ENCODE results near the gene MYNN.
A peak's percentile ranks its signal among the peaks of the same experiment; 100 is the strongest.

Gene MYNN

DNA sequence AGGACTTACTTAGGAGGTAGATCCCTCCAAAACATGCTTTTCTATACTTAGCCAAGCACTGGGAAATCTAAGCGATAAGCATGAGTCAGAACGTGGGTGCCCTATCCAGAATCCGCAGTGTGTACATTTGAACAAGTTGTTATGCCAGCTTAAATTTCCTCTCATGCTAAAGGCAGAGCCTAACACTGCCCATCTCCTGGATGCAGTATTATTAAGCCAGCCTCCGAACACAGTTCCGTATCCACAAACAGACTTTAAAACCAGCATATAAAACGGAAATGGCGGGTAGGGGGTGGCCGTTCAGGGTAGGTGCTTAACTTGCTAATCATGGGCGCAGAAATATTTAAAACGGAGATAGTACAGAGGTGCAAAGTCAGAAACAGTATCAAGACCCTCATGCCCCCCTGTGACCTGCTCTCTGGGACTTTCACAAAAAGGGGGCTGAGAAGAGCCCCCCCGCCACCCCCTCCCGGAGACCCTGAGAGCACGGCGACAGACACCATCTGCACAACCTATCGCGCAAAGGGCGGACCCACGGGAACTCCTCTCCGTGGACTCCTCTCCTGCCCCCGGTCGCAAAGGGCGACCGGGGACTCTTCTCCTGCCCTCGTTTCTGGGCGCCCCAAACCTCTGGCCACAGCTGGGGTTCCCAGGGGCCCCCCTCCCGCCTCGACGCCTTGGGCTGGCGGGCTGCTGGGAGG is 38.6 kb downstream of the MYNN start:
- Histone ChIP-seq H3K4me1 (ENCODE audit: control insufficient read depth, insufficient read depth, low read length) (peaks cover 17% of the 10 kb centered on the region), H3K27me3 (ENCODE audit: control insufficient read depth in 1 of 2, insufficient read depth in 2 of 2, low read length in 2 of 2) (no peaks in the 10 kb centered on the region), H3K36me3 (ENCODE audit: control insufficient read depth in 2 of 2, insufficient read depth in 2 of 2, low read length in 2 of 2) (no peaks in the 10 kb centered on the region), H3K27ac (ENCODE audit: low read length) (peak overlapping the region; percentile 59), H3K9ac (ENCODE audit: low read length in 2 of 2) (peak overlapping the region; percentile 73 to 75), H3K4me3 (ENCODE audit: low read length in 2 of 2) (peak overlapping the region; percentile 76), H3K9me3 (ENCODE audit: control insufficient read depth in 2 of 2, low read length in 2 of 2) (no peaks in the 10 kb centered on the region)

DNA sequence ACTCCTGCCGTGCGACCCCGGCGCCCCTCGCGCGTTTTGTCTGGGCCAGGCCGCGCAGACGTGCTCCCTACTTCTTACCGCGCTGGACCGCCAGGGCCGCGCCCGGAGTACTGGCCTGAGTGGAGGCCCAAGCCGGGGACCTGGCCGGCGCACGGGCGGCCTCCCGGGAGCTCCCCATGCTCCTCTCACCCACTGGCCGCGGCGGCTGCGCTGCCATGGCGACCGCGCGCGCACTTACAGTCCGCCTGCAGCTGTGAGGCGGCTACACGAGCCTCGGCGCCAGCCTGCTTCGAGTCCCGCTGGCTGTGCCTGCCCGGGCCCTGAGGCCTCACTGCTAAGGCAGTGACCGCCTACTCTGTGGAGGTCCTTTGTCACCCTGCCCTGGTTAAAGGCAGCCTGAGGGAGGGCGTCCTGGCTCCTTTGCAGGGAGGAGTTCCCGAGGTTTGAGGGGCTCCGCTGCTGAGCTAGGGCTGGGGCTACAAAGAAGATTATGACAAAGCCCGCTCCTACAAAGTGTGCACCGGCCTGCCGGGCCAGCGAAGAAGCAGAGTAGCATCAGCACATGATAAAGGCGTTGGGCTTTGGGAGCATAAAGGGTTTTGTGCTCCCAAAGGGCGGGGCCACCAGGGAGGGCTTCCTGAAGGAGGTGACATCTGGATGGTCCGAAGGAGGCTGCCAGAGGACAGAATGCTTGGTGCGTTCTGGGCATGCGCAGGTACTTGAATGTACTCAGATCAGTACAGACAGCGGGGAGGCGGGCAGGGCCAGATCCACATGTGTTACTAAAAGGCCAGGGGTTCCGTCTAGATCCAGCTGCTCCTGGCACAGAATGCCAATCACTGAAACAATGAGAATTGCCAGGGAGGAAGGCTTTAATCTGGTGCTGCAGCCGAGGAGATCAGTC is 39.4 kb downstream of the MYNN start, which contains the start of the genes LRRC34 and LRRIQ4:
Gene LRRC34, minus strand, starts transcription at position 573 of the 904 bp plus-strand sequence. Its CDS starts 356 bp downstream, at position 217.
Gene LRRIQ4, plus strand, starts transcription at position 539 of the 904 bp plus-strand sequence. CDS start 9,052 bp downstream, outside the sequence.
- H3K4me3 ChIP-seq (ENCODE audit: low read length in 2 of 2), result peak within 1 kb of the TSS; percentile 76
- H3K4me1 ChIP-seq (ENCODE audit: control insufficient read depth, insufficient read depth, low read length), result peaks cover 17% of the 10 kb centered on the region
- H3K9me3 ChIP-seq (ENCODE audit: control insufficient read depth in 2 of 2, low read length in 2 of 2), result no peaks in the 10 kb centered on the region
- no peaks in the 10 kb centered on the region for H3K36me3 ChIP-seq (ENCODE audit: control insufficient read depth in 2 of 2, insufficient read depth in 2 of 2, low read length in 2 of 2)
- H3K27me3 ChIP-seq (ENCODE audit: control insufficient read depth in 1 of 2, insufficient read depth in 2 of 2, low read length in 2 of 2), result no peaks in the 10 kb centered on the region
- peak within 1 kb of the TSS; percentile 73 to 75 for H3K9ac ChIP-seq (ENCODE audit: low read length in 2 of 2)
- H3K27ac ChIP-seq (ENCODE audit: low read length), result peak within 1 kb of the TSS; percentile 59

DNA sequence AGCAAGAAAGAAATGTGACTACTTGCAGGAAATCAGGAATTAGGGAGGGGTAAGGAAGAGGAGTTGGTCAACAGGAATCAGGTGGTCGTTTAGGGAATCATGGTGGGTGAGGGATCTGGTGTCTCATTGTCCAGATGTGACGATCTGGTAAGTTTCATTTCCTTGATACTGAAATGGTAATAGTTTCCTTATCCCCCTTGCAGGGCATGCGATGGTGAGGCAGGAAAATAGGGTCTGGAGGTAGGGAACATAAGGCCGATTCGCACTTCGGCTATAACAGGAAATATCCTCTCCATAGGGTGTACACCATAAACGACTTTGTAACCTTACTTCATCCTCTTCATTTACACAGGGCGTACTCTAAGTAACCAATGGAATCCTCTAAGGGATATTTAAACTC is 40.1 kb downstream of the MYNN start:
- H3K36me3 ChIP-seq (ENCODE audit: control insufficient read depth in 2 of 2, insufficient read depth in 2 of 2, low read length in 2 of 2), result no peaks in the 10 kb centered on the region
- no peaks in the 10 kb centered on the region for H3K27me3 ChIP-seq (ENCODE audit: control insufficient read depth in 1 of 2, insufficient read depth in 2 of 2, low read length in 2 of 2)
- H3K4me1 ChIP-seq (ENCODE audit: control insufficient read depth, insufficient read depth, low read length), result peaks cover 17% of the 10 kb centered on the region
- peak overlapping the region; percentile 76 for H3K4me3 ChIP-seq (ENCODE audit: low read length in 2 of 2)
- no peaks in the 10 kb centered on the region for H3K9me3 ChIP-seq (ENCODE audit: control insufficient read depth in 2 of 2, low read length in 2 of 2)
- H3K27ac ChIP-seq (ENCODE audit: low read length), result no peak overlapping the region
- H3K9ac ChIP-seq (ENCODE audit: low read length in 2 of 2), result peak overlapping the region; percentile 73 to 75

DNA sequence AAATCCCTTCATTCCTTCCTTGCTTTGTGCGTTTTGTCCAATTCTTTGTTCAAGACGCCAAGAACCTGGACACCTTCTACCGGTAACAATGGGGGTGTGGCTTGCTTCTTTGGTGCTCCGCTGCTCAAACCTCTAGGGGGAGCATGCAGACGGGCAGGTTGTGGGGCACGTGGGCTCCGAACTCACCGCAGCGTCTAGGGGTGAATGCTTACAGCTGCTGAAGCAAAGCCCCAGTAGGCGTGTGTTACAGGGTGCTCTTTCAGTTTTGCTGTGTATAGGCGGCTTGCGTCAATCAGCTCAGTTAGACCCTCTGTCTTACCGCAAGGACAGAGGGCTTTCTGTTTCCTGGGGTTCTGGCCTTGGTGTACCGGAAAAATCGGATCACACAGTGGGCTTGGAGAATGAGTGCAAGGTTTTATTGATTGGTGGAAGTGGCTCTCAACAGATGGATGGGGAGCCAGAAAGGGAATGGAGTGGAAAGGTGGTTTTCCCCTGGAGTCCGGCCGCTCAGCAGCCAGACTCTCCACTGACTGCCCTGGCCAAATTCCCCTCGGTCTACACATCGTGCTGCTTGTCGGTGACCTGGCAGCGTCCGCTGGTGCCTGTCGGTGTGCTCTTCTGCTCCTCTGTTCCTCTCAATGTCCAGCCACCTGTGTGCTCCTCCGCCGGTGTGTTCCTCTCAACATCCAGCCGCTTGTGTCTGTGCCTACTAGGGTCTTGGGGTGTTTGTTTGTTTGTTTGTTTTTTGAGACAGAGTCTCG is 40.7 kb downstream of the MYNN start:
- Histone ChIP-seq H3K27ac (ENCODE audit: low read length) (no peak overlapping the region), H3K9ac (ENCODE audit: low read length in 2 of 2) (no peak overlapping the region), H3K9me3 (ENCODE audit: control insufficient read depth in 2 of 2, low read length in 2 of 2) (no peaks in the 10 kb centered on the region), H3K4me3 (ENCODE audit: low read length in 2 of 2) (peak overlapping the region; percentile 3 to 76), H3K27me3 (ENCODE audit: control insufficient read depth in 1 of 2, insufficient read depth in 2 of 2, low read length in 2 of 2) (no peaks in the 10 kb centered on the region), H3K36me3 (ENCODE audit: control insufficient read depth in 2 of 2, insufficient read depth in 2 of 2, low read length in 2 of 2) (no peaks in the 10 kb centered on the region), H3K4me1 (ENCODE audit: control insufficient read depth, insufficient read depth, low read length) (peaks cover 17% of the 10 kb centered on the region)

DNA sequence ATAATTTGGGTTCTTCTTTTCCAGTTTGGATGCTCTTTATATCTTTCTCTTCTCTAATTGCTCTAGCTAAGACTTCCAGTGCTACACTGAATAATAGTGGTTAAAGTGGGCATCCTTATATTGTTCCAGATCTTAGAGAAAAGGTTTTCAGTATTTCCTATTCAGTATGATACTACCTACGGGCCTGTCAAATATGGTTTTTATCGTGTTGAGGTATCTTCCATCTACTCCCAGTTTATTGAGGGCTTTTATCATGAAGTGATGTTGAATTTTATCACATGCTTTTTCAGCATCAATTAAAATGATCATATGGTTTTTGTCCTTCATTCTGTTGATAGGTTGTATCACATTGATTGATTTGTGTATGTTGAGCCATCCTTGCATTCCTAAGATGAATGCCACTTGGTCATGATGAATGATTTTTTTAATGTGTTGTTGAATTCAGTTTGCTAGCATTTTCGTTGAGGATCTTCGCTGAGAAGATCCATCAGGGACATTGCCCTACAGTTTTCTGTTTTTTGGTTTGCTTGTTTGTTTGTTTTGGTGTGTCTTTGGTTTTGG is 42.5 kb downstream of the MYNN start:
- Histone ChIP-seq H3K27me3 (ENCODE audit: control insufficient read depth in 1 of 2, insufficient read depth in 2 of 2, low read length in 2 of 2) (no peaks in the 10 kb centered on the region), H3K9ac (ENCODE audit: low read length in 2 of 2) (no peak overlapping the region), H3K9me3 (ENCODE audit: control insufficient read depth in 2 of 2, low read length in 2 of 2) (no peaks in the 10 kb centered on the region), H3K27ac (ENCODE audit: low read length) (no peak overlapping the region), H3K36me3 (ENCODE audit: control insufficient read depth in 2 of 2, insufficient read depth in 2 of 2, low read length in 2 of 2) (no peaks in the 10 kb centered on the region), H3K4me3 (ENCODE audit: low read length in 2 of 2) (no peak overlapping the region), H3K4me1 (ENCODE audit: control insufficient read depth, insufficient read depth, low read length) (peaks cover 17% of the 10 kb centered on the region)

GRCh38 chr3:169818316-169818715 is 45.1 kb downstream of the MYNN start:
- no peaks in the 10 kb centered on the region for H3K9me3 ChIP-seq (ENCODE audit: control insufficient read depth in 2 of 2, low read length in 2 of 2)
- H3K4me1 ChIP-seq (ENCODE audit: control insufficient read depth, insufficient read depth, low read length), result peaks cover 6% of the 10 kb centered on the region
- no peak overlapping the region for H3K27ac ChIP-seq (ENCODE audit: low read length)
- no peaks in the 10 kb centered on the region for H3K36me3 ChIP-seq (ENCODE audit: control insufficient read depth in 2 of 2, insufficient read depth in 2 of 2, low read length in 2 of 2)
- H3K9ac ChIP-seq (ENCODE audit: low read length in 2 of 2), result no peak overlapping the region
- H3K27me3 ChIP-seq (ENCODE audit: control insufficient read depth in 1 of 2, insufficient read depth in 2 of 2, low read length in 2 of 2), result no peaks in the 10 kb centered on the region
- H3K4me3 ChIP-seq (ENCODE audit: low read length in 2 of 2), result no peak overlapping the region

GRCh38 chr3:169822091-169822490 is 48.9 kb downstream of the MYNN start:
- Histone ChIP-seq H3K9me3 (ENCODE audit: control insufficient read depth in 2 of 2, low read length in 2 of 2) (no peaks in the 10 kb centered on the region), H3K4me1 (ENCODE audit: control insufficient read depth, insufficient read depth, low read length) (no peaks in the 10 kb centered on the region), H3K36me3 (ENCODE audit: control insufficient read depth in 2 of 2, insufficient read depth in 2 of 2, low read length in 2 of 2) (no peaks in the 10 kb centered on the region), H3K27ac (ENCODE audit: low read length) (no peak overlapping the region), H3K4me3 (ENCODE audit: low read length in 2 of 2) (no peak overlapping the region), H3K27me3 (ENCODE audit: control insufficient read depth in 1 of 2, insufficient read depth in 2 of 2, low read length in 2 of 2) (no peaks in the 10 kb centered on the region), H3K9ac (ENCODE audit: low read length in 2 of 2) (no peak overlapping the region)

- no peaks in the 10 kb centered on the region for H3K9me3 ChIP-seq (ENCODE audit: control insufficient read depth in 2 of 2, low read length in 2 of 2)
- no peaks in the 10 kb centered on the region for H3K36me3 ChIP-seq (ENCODE audit: control insufficient read depth in 2 of 2, insufficient read depth in 2 of 2, low read length in 2 of 2)
- H3K4me1 ChIP-seq (ENCODE audit: control insufficient read depth, insufficient read depth, low read length), result no peaks in the 10 kb centered on the region
- no peaks in the 10 kb centered on the region for H3K27me3 ChIP-seq (ENCODE audit: control insufficient read depth in 1 of 2, insufficient read depth in 2 of 2, low read length in 2 of 2)
- no peak overlapping the region for H3K4me3 ChIP-seq (ENCODE audit: low read length in 2 of 2)
- H3K9ac ChIP-seq (ENCODE audit: low read length in 2 of 2), result no peak overlapping the region
- H3K27ac ChIP-seq (ENCODE audit: low read length), result no peak overlapping the region
Measured at GRCh38 chr3:169822540-169822939, 49.3 kb downstream of the MYNN start.

GRCh38 chr3:169822983-169823382 is 49.8 kb downstream of the MYNN start:
- no peaks in the 10 kb centered on the region for H3K27me3 ChIP-seq (ENCODE audit: control insufficient read depth in 1 of 2, insufficient read depth in 2 of 2, low read length in 2 of 2)
- no peaks in the 10 kb centered on the region for H3K4me1 ChIP-seq (ENCODE audit: control insufficient read depth, insufficient read depth, low read length)
- no peaks in the 10 kb centered on the region for H3K9me3 ChIP-seq (ENCODE audit: control insufficient read depth in 2 of 2, low read length in 2 of 2)
- H3K36me3 ChIP-seq (ENCODE audit: control insufficient read depth in 2 of 2, insufficient read depth in 2 of 2, low read length in 2 of 2), result no peaks in the 10 kb centered on the region
- H3K9ac ChIP-seq (ENCODE audit: low read length in 2 of 2), result no peak overlapping the region
- no peak overlapping the region for H3K27ac ChIP-seq (ENCODE audit: low read length)
- no peak overlapping the region for H3K4me3 ChIP-seq (ENCODE audit: low read length in 2 of 2)

DNA sequence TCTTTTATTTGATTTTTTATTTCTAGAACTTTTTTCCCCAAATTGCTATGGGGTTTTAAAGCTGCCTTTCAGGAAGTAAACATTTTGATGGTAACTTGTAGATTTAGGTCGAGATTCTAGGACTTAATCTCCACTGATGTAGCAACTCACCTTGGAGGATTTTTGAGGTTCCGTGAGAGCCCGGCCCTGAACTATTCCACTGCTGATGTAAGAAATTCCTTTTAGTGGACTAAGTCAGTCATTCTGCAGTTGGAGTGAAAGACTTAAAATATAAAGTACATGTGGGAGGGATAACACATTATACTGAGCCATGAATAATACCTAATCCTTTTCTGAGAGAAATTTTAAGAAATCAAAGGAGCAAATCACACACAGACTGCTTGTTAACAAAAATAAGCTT is 52.1 kb downstream of the MYNN start:
- H3K4me1 ChIP-seq (ENCODE audit: control insufficient read depth, insufficient read depth, low read length), result no peaks in the 10 kb centered on the region
- H3K27me3 ChIP-seq (ENCODE audit: control insufficient read depth in 1 of 2, insufficient read depth in 2 of 2, low read length in 2 of 2), result no peaks in the 10 kb centered on the region
- H3K36me3 ChIP-seq (ENCODE audit: control insufficient read depth in 2 of 2, insufficient read depth in 2 of 2, low read length in 2 of 2), result no peaks in the 10 kb centered on the region
- no peaks in the 10 kb centered on the region for H3K9me3 ChIP-seq (ENCODE audit: control insufficient read depth in 2 of 2, low read length in 2 of 2)
- no peak overlapping the region for H3K4me3 ChIP-seq (ENCODE audit: low read length in 2 of 2)
- no peak overlapping the region for H3K9ac ChIP-seq (ENCODE audit: low read length in 2 of 2)
- H3K27ac ChIP-seq (ENCODE audit: low read length), result no peak overlapping the region
